Endothelial cell of umbilical vein (primary cell): ENCODE measurements around the gene SLC7A7.

Source experiments
- CTCF ChIP-seq, 2 donors: IDR thresholded peaks; 1 replicate in 1 of 2; 2 replicates in 1 of 2; pipeline ENCODE4 v1.5.1; 2011; ENCODE audit warnings: low read length in 2 of 2, mild to moderate bottlenecking in 2 of 2, moderate library complexity in 2 of 2, control low read depth in 1 of 2, inconsistent platforms in 1 of 2, low read depth in 1 of 2; ENCODE audit not compliant: insufficient read depth in 1 of 2; ENCODE audit errors: extremely low read depth in 1 of 2
- EZH2 ChIP-seq: IDR thresholded peaks from 2 replicates; pipeline ENCODE4 v1.6.1; 2012; ENCODE audit warnings: borderline replicate concordance, low read depth, mild to moderate bottlenecking, moderate library complexity, low read length, inconsistent platforms; ENCODE audit not compliant: severe bottlenecking
- FOS ChIP-seq: IDR thresholded peaks from 2 replicates; pipeline ENCODE4 v1.6.1; 2011; ENCODE audit warnings: mild to moderate bottlenecking, low read length, moderate library complexity, borderline replicate concordance; ENCODE audit not compliant: insufficient read depth
- GATA2 ChIP-seq: IDR thresholded peaks from 2 replicates; pipeline ENCODE4 v1.7.0; 2011; ENCODE audit warnings: low read depth, mild to moderate bottlenecking, moderate library complexity, mixed read lengths, low read length; ENCODE audit not compliant: insufficient read length, insufficient read depth
- MYC ChIP-seq: IDR thresholded peaks from one replicate; pipeline ENCODE4 v1.6.1; 2011; ENCODE audit warnings: mild to moderate bottlenecking, low read depth, low read length
- POLR2A ChIP-seq: IDR thresholded peaks from 2 replicates; pipeline ENCODE4 v1.6.1; 2012; ENCODE audit warnings: low read depth, mild to moderate bottlenecking, control low read depth, low read length
- POLR2AphosphoS5 ChIP-seq: IDR thresholded peaks from 2 replicates; pipeline ENCODE4 v1.6.1; 2012; ENCODE audit warnings: low read depth, mild to moderate bottlenecking, control low read depth, low read length, moderate library complexity; ENCODE audit not compliant: insufficient read depth

- TF ChIP-seq EZH2 (no peak), POLR2A (no peak), CTCF (IDR thresholded peaks at IDR 0.05; ENCODE audit: extremely low read depth in 1 of 2, insufficient read depth in 1 of 2, low read depth in 1 of 2, low read length in 2 of 2) (no peak), POLR2AphosphoS5 (no peak), MYC (no peak), GATA2 (no peak), FOS (no peak)
These were observed 61.6 kb downstream of the SLC7A7 start for GRCh38 chr14:22753586-22753985.
